ENCODE measurements around the gene YES1.

Gene YES1

DNA sequence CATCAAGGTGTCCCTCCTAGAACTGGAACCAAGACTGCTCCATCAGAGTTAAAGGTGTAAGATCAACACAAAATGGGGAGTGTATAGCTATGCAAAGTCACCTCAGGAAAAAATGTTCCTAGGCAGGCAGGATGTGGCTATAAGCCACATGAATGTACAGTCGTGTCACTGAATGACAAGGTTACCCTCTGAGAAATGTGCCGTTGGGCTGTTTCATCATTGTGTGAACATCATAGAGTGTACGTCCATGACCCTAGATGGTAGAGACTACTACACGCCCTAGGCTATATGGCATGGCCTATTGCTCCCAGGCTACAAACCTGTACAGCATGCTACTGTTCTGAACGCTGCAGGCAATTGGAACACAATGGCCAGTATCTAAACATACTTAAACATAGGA, 130.1 kb downstream of the YES1 start:
- no peak for DNase-seq

GRCh38 chr18:680392-680791, 131.7 kb downstream of the YES1 start:
- no peak for DNase-seq

GRCh38 chr18:679516-679915, 132.5 kb downstream of the YES1 start:
- no peak for DNase-seq

- DNase-seq, result no peak
These were observed 133.4 kb downstream of the YES1 start for GRCh38 chr18:678482-679182.

- no peak for DNase-seq
These were observed 134.1 kb downstream of the YES1 start for GRCh38 chr18:677951-678381.

DNA sequence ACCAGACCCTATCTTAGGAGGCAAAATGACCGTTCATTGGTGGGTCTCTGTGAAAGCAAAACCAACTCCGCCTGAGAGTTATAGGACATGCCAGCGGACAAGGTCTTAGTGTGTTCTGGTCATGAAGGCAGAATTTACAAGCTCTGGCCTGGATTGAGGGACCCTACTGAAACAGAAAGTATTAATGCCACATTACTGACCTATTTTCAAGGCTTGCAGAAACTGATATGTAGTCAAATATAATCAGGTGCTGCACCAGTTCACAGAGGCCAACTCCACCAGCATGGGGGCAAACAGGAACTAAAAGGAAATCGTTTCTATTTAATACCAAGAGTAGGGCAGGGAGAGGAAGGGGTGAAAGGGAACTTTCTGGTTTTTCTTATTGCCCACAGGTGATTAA, 134.9 kb downstream of the YES1 start:
- DNase-seq, result no peak

GRCh38 chr18:676736-677135, 135.3 kb downstream of the YES1 start:
- DNase-seq, result no peak

- DNase-seq, result no peak
These were observed 136.0 kb downstream of the YES1 start for GRCh38 chr18:676069-676468.

DNA sequence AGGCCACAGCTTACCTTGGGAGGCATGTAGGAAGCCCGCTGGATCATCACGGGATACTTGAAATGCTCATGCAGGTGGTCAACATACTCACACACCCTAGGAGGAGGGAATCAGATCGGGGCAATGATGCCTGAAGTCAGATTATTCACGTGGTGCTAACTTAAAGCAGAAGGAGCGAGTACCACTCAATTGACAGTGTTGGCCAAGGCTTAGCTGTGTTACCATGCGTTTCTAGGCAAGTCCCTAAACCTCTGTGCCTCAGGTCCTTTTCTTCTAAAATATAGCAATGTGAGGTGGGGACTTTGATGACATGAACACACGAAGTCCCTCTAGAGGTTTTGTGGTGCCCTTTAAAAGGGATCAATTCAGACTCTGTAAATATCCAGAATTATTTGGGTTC, 136.7 kb downstream of the YES1 start:
- no peak for DNase-seq

DNA sequence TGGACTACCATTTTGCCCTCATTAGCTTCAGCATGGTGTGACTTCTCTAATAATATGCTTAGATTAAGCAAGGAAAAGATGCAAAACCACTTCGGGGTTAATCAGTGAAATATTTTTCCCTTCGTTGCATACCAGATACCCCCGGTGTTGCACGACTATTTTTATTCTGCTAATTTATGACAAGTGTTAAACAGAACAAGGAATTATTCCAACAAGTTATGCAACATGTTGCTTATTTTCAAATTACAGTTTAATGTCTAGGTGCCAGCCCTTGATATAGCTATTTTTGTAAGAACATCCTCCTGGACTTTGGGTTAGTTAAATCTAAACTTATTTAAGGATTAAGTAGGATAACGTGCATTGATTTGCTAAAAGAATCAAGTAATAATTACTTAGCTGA, 138.3 kb downstream of the YES1 start:
- no peak for DNase-seq

DNA sequence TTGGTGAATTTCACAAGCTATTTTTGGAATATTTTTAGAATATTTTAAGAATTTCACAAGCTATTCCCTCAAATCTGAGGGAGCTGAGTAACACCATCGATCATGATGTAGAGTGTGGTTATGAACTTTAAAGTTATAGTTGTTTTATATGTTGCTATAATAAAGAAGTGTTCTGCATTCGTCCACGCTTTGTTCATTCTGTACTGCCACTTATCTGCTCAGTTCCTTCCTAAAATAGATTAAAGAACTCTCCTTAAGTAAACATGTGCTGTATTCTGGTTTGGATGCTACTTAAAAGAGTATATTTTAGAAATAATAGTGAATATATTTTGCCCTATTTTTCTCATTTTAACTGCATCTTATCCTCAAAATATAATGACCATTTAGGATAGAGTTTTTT, 138.7 kb downstream of the YES1 start:
- no peak for DNase-seq

Data from activated T-cell treated with anti-CD3 and anti-CD28 coated beads for 4 hours (primary cell).